IMR-90 (cell line): Measurements from ENCODE around the gene WDR70. TPM values are rescaled to one million over a fixed set of nuclear protein-coding genes. Genes with fewer than 3 reads are reported as not detected.
A peak's percentile ranks its signal among the peaks of the same experiment; 100 is the strongest.

ENCODE experiments used
- ATAC-seq: fragments of 200-7000 bp; cut with Tn5 transposase; 2 replicates; pipeline ENCODE4 v1.9.1; 2020; ENCODE audit warnings: low read depth, mild to moderate bottlenecking, moderate library complexity
- BruUV-seq: library from RNA; stranded (reverse); fragments of 400-500 nt; replicated peaks from 2 replicates; lab custom pipeline; 2021; lab: Mats Ljungman, UMichigan
- CTCF ChIA-PET: fragments of 300-600 bp; formaldehyde crosslinking; extraction: SDS; loops from one replicate; lab custom pipeline; 2021; ENCODE audit warnings: antibody characterized with exemption; lab: Yijun Ruan, JAX
- POLR2A ChIA-PET: fragments of 300-600 bp; sonication (Branson Sonifier 250); formaldehyde crosslinking; loops from one replicate; lab custom pipeline; 2022; ENCODE audit warnings: antibody characterized with exemption; ENCODE audit not compliant: unreplicated experiment; lab: Charles Lee
- DNase-seq: peaks from one replicate; pipeline ENCODE4 v3.0.0; 2013
- H2AFZ ChIP-seq: replicated peaks from 2 replicates; pipeline ENCODE3; 2013; ENCODE audit warnings: low read length, mild to moderate bottlenecking; ENCODE audit not compliant: poor library complexity
- H2AK5ac ChIP-seq: 2 replicates; pipeline ENCODE4 v1.6.1; 2013; ENCODE audit warnings: low read depth, low read length, inconsistent platforms
- H2AK9ac ChIP-seq: replicated peaks from 2 replicates; pipeline ENCODE3; 2013; ENCODE audit warnings: mild to moderate bottlenecking, low read depth, low read length, moderate library complexity; ENCODE audit not compliant: poor library complexity
- H2BK120ac ChIP-seq: 2 replicates; pipeline ENCODE4 v1.6.1; 2013; ENCODE audit warnings: low read depth, low read length, inconsistent platforms
- H2BK15ac ChIP-seq: 3 replicates; pipeline ENCODE4 v1.6.1; 2013; ENCODE audit warnings: low read depth, low read length, inconsistent platforms
- H2BK20ac ChIP-seq: 2 replicates; pipeline ENCODE4 v1.6.1; 2013; ENCODE audit warnings: low read depth, mild to moderate bottlenecking, inconsistent platforms, low read length, moderate library complexity
- H2BK5ac ChIP-seq: 2 replicates; pipeline ENCODE4 v1.6.1; 2013; ENCODE audit warnings: mild to moderate bottlenecking, low read depth, low read length, inconsistent platforms; ENCODE audit not compliant: poor library complexity, severe bottlenecking
- H3K14ac ChIP-seq: replicated peaks from 2 replicates; pipeline ENCODE4 v1.6.1; 2013; ENCODE audit warnings: low read depth, low read length, inconsistent platforms
- H3K18ac ChIP-seq: 2 replicates; pipeline ENCODE4 v1.6.1; 2013; ENCODE audit warnings: low read depth, low read length, control low read depth
- H3K23ac ChIP-seq: 2 replicates; pipeline ENCODE4 v1.6.1; 2013; ENCODE audit warnings: low read depth, low read length, inconsistent platforms
- H3K27ac ChIP-seq: 2 replicates; pipeline ENCODE4 v1.5.1; 2013; ENCODE audit warnings: mild to moderate bottlenecking, control low read depth, low read length; ENCODE audit not compliant: insufficient read depth
- H3K27me3 ChIP-seq: 2 replicates; pipeline ENCODE4 v1.6.1; 2013; ENCODE audit warnings: low read length; ENCODE audit not compliant: control insufficient read depth, insufficient read depth
- H3K36me3 ChIP-seq: 2 replicates; pipeline ENCODE4 v1.6.1; 2013; ENCODE audit warnings: low read length, mixed read lengths; ENCODE audit not compliant: control insufficient read depth, insufficient read depth
- H3K4ac ChIP-seq: 2 replicates; pipeline ENCODE4 v1.6.1; 2013; ENCODE audit warnings: low read depth, low read length, inconsistent platforms
- H3K4me1 ChIP-seq: 2 replicates; pipeline ENCODE4 v1.6.1; 2013; ENCODE audit warnings: low read length, mixed read lengths; ENCODE audit not compliant: control insufficient read depth, insufficient read depth
- H3K4me2 ChIP-seq: 2 replicates; pipeline ENCODE4 v1.6.1; 2013; ENCODE audit warnings: low read depth, mild to moderate bottlenecking, control low read depth, low read length, moderate library complexity
- H3K4me3 ChIP-seq: 2 replicates; pipeline ENCODE4 v1.5.1; 2013; ENCODE audit warnings: low read depth, mild to moderate bottlenecking, control low read depth, low read length, moderate library complexity; ENCODE audit not compliant: insufficient read depth
- H3K56ac ChIP-seq: 2 replicates; pipeline ENCODE4 v1.6.1; 2013; ENCODE audit warnings: low read length, inconsistent platforms; ENCODE audit not compliant: insufficient read depth; ENCODE audit errors: extremely low read depth
- H3K79me1 ChIP-seq, 2 experiments: 2 replicates each; pipeline ENCODE4 v1.6.1; 2013; ENCODE audit warnings: low read length in 2 of 2, inconsistent platforms in 1 of 2, low read depth in 1 of 2
- H3K9ac ChIP-seq: 2 replicates; pipeline ENCODE4 v1.6.1; 2013; ENCODE audit warnings: low read depth, low read length, control low read depth
- H3K9me1 ChIP-seq: 2 replicates; pipeline ENCODE4 v1.6.1; 2013; ENCODE audit warnings: low read length, inconsistent platforms; ENCODE audit not compliant: insufficient read depth
- H3K9me3 ChIP-seq: 2 replicates; pipeline ENCODE4 v1.6.1; 2013; ENCODE audit warnings: low read length; ENCODE audit not compliant: control insufficient read depth, insufficient read depth
- H4K20me1 ChIP-seq: 2 replicates; pipeline ENCODE4 v1.6.1; 2013; ENCODE audit warnings: low read length, inconsistent platforms; ENCODE audit not compliant: insufficient read depth
- H4K5ac ChIP-seq: 2 replicates; pipeline ENCODE4 v1.6.1; 2013; ENCODE audit warnings: mild to moderate bottlenecking, low read depth, low read length, control low read depth
- H4K8ac ChIP-seq, 2 experiments: 2 replicates each; pipeline ENCODE4 v1.6.1; 2013; ENCODE audit warnings: low read depth in 2 of 2, low read length in 2 of 2, control low read depth in 1 of 2, inconsistent platforms in 1 of 2
- H4K91ac ChIP-seq: 2 replicates; pipeline ENCODE4 v1.6.1; 2013; ENCODE audit warnings: low read depth, low read length, inconsistent platforms; ENCODE audit not compliant: insufficient read depth
- CTCF ChIP-seq: conservative IDR thresholded peaks from 2 replicates; pipeline ENCODE4 v1.5.1; 2012; ENCODE audit warnings: mild to moderate bottlenecking, low read depth, low read length, improper control_type of control experiment
- FOS ChIP-seq: fragments of 150-350 bp; IDR thresholded peaks from 2 replicates; pipeline ENCODE4 v1.6.1; 2016; ENCODE audit warnings: low read depth, low read length
- MAFK ChIP-seq: IDR thresholded peaks from 2 replicates; pipeline ENCODE4 v1.6.1; 2012; ENCODE audit warnings: low read depth, low read length, improper control_type of control experiment
- MAZ ChIP-seq: IDR thresholded peaks from 2 replicates; pipeline ENCODE4 v1.6.1; 2012; ENCODE audit warnings: low read depth, mild to moderate bottlenecking, low read length, improper control_type of control experiment, moderate library complexity, borderline replicate concordance
- MXI1 ChIP-seq: IDR thresholded peaks from 2 replicates; pipeline ENCODE4 v1.6.1; 2012; ENCODE audit warnings: low read depth, mild to moderate bottlenecking, low read length, moderate library complexity, borderline replicate concordance
- POLR2A ChIP-seq: IDR thresholded peaks from 2 replicates; pipeline ENCODE4 v1.6.1; 2012; ENCODE audit warnings: mild to moderate bottlenecking, low read depth, low read length
- RCOR1 ChIP-seq: IDR thresholded peaks from 2 replicates; pipeline ENCODE4 v1.6.1; 2012; ENCODE audit warnings: mild to moderate bottlenecking, low read length, improper control_type of control experiment; ENCODE audit not compliant: insufficient replicate concordance
- RFX5 ChIP-seq: IDR thresholded peaks from 2 replicates; pipeline ENCODE4 v1.8.0; 2012; ENCODE audit warnings: low read depth, mild to moderate bottlenecking, low read length, moderate library complexity
- SMC3 ChIP-seq: fragments of 150-350 bp; IDR thresholded peaks from 2 replicates; pipeline ENCODE4 v1.6.1; 2016; ENCODE audit warnings: low read depth, mild to moderate bottlenecking, antibody characterized with exemption, low read length, moderate library complexity
- USF2 ChIP-seq: fragments of 150-350 bp; IDR thresholded peaks from 2 replicates; pipeline ENCODE4 v1.6.1; 2017; ENCODE audit warnings: mild to moderate bottlenecking, antibody characterized with exemption, low read length, low read depth
- WGBS, 2 experiments: methylation state at CpG; one replicate each; pipeline versions ENCODE4 v1.1.5 to v1.1.7; 2013; ENCODE audit warnings: missing lambda C conversion rate in 2 of 2; ENCODE audit not compliant: insufficient read length in 1 of 2; ENCODE audit errors: extremely low coverage in 2 of 2; 5-methylcytosine and 5-hydroxymethylcytosine counted together
- dilution Hi-C: fragments of 300-500 bp; cut with HindIII; formaldehyde crosslinking; loops from one replicate; pipeline ENCODE4 v1.14.3; 2018; ENCODE audit warnings: low sequenced_read_pairs; ENCODE audit not compliant: unreplicated experiment
- in situ Hi-C: fragments of 300-500 bp; cut with MboI; formaldehyde crosslinking; loops from 3 replicates; pipeline ENCODE4 v1.14.3; 2019; ENCODE audit warnings: low sequenced_read_pairs, inconsistent platforms, mixed read lengths
- intact Hi-C: fragments of 100-400 bp; cut with micrococcal nuclease; formaldehyde crosslinking; loops from 2 replicates; pipeline ENCODE4 v1.10.0; 2022
- polyA plus RNA-seq, 3 experiments: library from polyadenylated mRNA; depleted of rRNA; stranded (reverse); fragments of >200 nt; gene quantifications; 2 replicates each; pipeline ENCODE4 v1.2.3, GENCODE V29; 2012; ENCODE audit warnings: low replicate concordance in 1 of 3
- total RNA-seq: library from RNA; depleted of rRNA; stranded (reverse); fragments of >200 nt; gene quantifications from 2 replicates; pipeline ENCODE4 v1.2.3, GENCODE V29; 2012

WDR70 gene
- total and polyA plus RNA-seq, 2 of the 4 experiments (the other 2 are of a cell fraction), result 16.7 to 29.9 TPM

GRCh38 chr5:37631939-37632338, 252.8 kb downstream of the WDR70 start:
- no peak overlapping the region for H2AK9ac ChIP-seq
- BruUV-seq, result no TSS peak

More at GRCh38 chr5:37631939-37632338, 252.8 kb downstream of the WDR70 start:
- Histone ChIP-seq H3K79me1 (peaks cover 7 to 18% of the 10 kb centered on the region in 2 experiments; a peak in 1 of 4 replicates), H3K9me1 (no peaks in the 10 kb centered on the region; the same call in 1 of the 2 replicates), H4K8ac (no peak overlapping the region), H3K27ac (no peak overlapping the region), H3K36me3 (no peaks in the 10 kb centered on the region), H3K4me3 (no peak overlapping the region), H3K9me3 (peaks cover 4% of the 10 kb centered on the region; the same call in 1 of the 2 replicates), H2BK120ac (no peak overlapping the region), H4K20me1 (no peaks in the 10 kb centered on the region), H2BK5ac (no peak overlapping the region), H4K91ac (no peak overlapping the region), H2AK5ac (no peak overlapping the region), H3K4me1 (no peaks in the 10 kb centered on the region), H2AFZ (no peak overlapping the region), H3K14ac (0 out of 2 replicates have a peak overlapping the region, but pooled peaks have one; percentile 1), H4K5ac (no peak overlapping the region), H3K27me3 (no peaks in the 10 kb centered on the region), H3K4me2 (no peak overlapping the region), H3K4ac (no peak overlapping the region), H2BK15ac (no peak overlapping the region), H3K18ac (no peak overlapping the region), H3K23ac (no peak overlapping the region), H2BK20ac (no peak overlapping the region), H3K56ac (no peak overlapping the region), H3K9ac (no peak overlapping the region)
- ChIA-PET POLR2A (no interaction called here), CTCF (interaction anchor here (0.7 kb wide), 1 partner anchor 16 kb away, joined by 3 read pairs; no protein-coding TSS in a partner anchor)
- intact Hi-C loops (no loop called here), in situ Hi-C loops (no loop called here), dilution Hi-C loops (no loop called here)
- ATAC-seq, result no peak
- peak; percentile 17 for DNase-seq
- TF ChIP-seq USF2 (no peak), MAFK (no peak), SMC3 (no peak), MXI1 (no peak), RCOR1 (no peak), MAZ (no peak), RFX5 (no peak), CTCF (no peak), FOS (no peak), POLR2A (no peak)
- no CpG with 5 or more reads among the region's 3 CpGs for WGBS, 2 experiments
